IPS DF 4.7 (cell line): ENCODE data around the gene JPH3.

Experiments used
- DNase-seq: peaks from one replicate; pipeline ENCODE4 v3.0.0-alpha.2; 2013; ENCODE audit warnings: low spot score; ENCODE audit errors: extremely low read depth

Gene JPH3

DNA sequence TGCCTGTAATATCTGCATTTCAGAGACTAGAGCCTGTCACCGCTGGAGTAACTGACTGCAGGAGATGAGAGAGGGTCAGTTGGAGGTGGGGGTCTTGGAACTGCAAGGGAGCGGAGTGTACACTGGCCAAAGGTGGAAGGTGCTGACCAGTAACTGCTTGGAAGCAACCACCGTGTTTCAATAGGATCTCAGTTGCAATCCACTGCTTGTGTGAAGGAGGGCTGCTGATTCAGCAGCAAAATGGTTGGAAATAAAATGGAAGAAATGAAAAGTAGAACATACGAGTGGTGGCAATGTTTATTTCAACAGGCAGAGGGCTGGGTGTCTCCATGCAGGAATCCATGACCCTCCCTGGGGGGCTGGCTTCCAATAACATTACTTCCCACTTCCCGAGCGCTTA is 2.1 kb upstream of the JPH3 start:
- DNase-seq = no peak

DNA sequence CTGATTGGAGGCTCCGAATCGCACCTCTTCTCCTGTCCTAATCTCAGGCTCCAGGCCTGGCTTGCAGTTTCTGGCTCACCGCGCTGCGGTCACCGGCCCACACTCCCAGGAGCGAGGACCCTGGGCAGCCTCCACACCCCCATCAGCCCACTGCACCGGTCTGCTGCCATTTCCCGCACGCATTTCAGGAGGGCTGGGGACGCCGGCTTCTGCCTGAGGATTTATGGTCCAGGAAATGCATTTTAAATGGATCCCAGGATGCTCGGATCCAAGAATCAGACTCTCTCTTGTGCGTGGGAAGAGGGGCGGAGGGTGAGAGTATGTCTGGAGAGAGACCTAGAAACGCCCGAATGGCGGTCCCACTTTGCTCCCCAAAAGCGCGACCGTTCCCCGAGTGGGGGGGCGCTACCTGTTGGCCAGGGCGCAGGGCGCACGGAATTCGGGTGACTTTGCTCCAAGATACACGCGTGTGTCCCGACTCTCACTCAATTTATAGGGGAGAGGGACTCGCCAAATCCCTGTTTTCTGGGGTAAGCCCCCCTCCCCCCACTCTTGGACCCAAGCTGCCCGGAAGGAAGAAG is 817 bp upstream of the JPH3 start:
- DNase-seq = no peak

DNA sequence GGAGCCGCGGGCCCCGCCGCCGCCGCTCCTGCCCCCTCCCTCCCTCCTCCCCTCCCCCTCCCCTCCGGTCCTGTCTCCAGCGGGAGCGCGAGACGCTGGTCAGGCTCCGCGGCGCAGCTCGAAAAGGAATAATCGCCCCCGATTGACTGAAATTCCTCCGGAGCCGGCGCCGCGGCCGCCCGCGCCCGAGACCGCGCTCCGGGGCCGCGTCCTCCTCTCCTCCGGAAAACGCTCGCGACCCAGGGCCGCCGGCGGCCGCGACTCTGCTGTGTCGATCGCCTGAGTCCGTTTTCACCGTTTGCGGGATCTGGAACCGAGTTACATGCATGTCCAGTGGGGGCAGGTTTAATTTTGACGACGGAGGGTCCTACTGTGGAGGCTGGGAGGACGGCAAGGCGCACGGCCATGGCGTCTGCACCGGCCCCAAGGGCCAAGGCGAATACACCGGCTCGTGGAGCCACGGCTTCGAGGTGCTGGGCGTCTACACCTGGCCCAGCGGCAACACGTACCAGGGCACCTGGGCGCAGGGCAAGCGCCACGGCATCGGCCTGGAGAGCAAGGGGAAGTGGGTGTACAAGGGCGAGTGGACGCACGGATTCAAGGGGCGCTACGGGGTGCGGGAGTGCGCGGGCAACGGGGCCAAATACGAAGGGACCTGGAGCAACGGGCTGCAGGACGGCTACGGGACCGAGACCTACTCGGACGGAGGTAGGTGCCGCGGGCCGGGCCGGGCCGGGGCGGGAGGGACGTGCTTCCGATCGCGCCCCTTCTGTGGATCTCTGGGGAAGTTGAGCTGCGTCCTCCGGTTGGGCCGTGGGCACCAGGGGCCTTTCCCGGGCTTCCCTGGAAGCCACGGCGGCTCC is 744 bp downstream of the JPH3 start:
- no peak for DNase-seq

DNA sequence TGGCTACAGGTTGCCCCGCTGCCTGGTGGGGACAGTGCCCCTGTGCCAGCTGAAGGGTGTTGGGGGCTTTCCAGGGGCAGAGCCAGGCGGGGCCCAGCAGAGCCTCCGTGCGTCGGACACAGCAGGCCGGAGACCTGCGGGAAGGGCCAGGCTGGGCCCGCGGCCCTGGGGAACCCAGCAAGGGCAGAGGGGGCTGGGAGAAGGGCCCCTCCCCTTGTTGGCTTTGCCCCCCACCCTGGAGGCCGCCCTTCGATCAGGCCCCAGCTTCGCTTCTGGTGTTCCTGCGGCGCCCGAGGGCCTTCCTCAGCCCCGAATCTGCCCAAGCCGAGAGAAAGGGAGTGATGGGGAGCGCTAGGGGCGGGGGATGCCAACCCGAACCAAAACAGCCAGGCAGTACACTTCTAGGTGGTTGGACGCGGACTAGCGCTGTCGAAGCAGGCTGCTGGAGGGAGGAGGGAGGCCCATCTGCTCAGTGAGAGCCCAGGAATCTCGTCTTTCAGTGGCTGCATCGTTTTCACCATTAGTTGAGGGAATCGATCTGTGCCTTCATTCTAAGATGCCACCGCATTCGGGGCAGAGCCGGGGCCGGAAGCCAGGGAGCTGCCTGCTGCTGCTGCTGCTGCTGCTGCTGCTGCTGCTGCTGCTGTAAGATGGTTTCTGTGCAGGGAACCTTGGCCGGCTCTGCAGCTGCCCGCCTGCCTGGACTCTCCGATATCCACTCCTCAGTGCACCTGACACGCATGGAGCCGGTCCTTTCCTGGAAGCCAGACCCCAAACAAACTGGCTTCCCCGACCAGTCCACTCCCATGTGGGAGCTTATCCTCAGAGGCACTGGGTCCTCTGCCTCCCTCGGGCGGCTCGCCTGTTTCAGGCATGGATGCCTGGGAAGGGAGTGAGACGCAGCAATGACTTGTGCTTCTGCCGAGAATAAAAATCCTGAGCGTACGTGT is 1.7 kb downstream of the JPH3 start:
- no peak for DNase-seq

DNA sequence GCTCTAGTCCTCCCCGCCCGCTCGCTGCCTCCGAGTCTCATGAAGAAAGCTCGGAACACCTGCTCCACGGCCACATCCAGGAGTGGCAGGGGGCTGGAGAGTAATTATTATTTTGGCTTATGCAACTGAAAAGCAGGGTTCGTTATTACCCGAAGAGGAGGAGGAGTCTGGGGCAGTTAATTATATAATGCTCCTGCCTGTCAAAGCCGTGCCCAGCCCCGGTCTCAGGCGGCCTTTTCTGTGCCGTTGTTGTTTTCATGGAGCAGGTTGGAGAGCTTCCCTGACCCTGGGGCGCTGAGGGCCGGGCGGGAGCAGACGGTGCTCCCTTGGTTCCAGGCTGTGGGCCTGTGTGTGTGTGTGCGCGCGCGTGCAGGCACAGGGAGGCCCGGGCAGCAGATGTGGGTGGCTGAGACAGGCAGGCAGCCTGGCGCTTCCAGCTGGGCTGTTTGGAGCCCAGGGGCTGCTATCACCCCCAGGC is 2.4 kb downstream of the JPH3 start:
- no peak for DNase-seq

DNA sequence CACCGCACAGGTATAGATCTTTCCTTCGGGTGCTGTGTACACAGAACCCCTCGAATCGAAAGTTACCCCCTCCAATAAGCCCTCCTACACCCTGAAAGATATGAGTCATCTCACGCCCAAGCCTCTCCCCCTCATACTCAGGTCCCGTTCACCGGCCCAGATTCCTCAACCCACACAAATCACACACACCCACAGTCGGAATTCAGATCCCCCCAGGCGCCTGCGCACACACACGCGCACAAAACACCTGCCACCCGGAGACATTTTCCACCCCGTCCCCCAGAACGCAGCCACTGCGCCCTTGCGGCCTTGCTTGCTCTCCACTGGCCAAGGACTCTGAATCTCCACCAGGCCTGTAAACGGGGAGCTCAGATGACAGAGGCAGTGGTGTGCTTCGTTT is 4.9 kb downstream of the JPH3 start:
- no peak for DNase-seq

DNA sequence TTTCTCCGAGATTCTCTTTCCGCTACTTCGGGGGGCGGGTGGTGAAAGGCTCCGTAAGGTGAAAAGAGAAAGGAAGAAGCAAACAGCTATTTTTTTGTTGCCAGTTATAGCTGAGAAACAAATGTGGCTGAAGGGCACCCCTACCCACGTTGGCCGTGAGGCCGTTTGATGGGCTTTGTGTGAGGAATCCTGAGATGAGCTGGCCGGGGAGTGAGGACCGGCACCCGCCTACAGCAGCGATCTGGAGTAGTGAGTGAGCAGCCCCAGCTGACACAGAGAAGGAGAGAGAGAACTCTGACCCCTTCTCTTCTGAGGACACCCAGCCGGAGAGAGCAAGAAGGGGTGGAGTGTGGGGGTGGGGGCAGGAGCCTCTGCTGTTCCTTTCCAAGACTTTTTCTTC is 5.6 kb downstream of the JPH3 start:
- no peak for DNase-seq

DNA sequence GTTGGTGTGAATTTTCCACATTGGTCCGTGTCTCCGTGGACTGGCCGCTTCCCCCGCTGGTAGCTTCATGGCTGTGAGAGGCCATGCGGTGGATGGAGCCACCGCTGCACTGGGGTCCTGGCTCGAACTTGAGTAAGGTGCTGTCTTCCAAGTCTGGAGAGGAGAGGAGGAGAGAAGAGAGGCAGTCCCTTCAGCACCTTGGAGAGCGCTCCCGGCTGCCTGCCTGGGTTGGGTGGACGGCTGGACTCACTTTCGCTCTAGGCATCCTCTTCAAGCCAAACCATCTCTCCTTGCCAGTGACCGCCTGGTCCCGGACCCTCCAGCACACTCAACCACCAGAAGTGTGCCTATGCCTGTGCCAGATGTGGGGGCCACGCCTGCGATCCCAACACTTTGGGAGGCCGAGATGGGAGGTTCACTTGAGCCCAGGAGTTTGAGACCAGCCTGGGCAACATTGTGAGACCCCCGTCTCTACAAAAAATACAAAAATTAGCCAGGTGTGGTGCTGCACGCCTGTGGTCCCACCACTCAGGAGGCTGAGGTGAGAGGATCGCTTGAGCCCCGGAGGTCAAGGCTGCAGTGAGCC is 6.2 kb downstream of the JPH3 start:
- no peak for DNase-seq

DNA sequence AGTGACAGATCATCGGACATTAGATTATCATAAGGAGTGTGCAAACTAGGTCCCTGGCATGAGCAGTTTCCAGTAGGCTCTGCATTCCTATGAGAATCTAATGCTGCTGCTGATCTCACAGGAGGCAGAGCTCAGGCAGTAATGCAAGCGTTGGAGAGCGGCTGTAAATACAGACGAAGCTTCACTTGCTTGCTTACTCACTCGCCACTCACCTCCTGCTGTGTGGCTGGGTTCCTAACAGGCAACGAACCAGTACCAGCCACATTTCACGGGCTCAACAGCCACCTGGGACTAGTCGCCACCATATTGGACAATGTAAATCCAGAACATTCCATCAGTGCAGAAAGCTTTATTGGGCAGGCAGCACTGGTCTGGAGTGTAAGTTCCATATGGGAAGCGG is 7.7 kb downstream of the JPH3 start:
- DNase-seq = no peak

DNA sequence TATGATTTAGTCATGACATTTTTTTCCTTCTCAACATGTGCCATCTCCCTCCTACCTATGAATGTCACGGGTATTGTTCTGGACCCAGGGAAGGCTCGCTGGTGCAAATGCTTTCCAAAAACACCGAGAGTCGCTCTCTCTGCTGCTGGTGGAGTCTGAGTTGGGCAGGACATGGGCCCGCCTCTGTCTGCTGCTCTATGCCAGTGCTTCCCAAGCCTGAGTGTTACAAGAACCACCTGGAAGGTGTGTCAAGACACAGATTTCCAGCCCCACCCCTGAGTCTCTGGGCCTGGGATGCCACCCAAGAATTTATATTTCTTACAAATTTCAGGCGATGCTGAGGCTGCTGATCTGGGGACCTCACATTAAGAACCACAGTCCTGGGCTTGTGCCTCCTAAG is 9.1 kb downstream of the JPH3 start:
- DNase-seq = no peak

DNA sequence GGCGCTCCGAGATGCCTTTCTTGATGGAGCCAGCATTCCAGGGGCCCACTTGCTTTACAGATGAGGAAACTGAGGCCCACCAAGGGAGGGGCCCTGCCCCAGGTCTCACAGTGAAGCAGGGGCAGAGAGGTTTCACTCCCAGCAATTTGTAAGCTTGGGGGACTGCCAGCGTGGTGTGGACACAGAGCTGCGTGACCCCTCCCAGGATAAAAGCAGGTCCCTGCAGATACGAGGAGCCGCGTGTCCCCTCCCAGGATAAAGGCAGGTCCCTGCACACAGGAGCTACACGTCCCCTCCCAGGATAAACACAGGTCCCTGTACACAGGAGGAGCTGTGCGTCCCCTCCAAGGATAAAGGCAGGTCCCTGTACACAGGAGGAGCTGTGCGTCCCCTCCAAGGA is 11.7 kb downstream of the JPH3 start:
- no peak for DNase-seq

DNA sequence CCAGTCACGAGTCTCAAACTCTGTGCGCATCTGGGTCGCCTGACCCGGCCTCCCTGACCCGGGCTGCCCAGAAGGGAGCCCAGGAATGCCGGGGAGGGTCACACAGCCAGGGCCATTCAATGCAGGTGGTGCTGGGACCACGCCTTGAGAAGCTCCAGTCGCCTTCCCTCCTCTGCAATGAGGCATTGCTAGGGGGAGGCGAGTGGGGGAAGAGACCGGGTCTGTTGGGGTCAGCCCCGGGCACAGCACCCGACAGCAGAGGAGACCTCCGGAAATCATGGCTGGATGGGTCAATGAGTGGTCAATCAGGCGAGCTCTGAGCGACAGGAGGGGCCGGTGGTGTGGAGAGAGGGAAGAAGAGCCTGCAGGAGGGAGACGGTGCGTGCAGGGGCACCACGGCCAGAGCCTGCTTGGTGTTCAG is 13.3 kb downstream of the JPH3 start:
- no peak for DNase-seq

DNA sequence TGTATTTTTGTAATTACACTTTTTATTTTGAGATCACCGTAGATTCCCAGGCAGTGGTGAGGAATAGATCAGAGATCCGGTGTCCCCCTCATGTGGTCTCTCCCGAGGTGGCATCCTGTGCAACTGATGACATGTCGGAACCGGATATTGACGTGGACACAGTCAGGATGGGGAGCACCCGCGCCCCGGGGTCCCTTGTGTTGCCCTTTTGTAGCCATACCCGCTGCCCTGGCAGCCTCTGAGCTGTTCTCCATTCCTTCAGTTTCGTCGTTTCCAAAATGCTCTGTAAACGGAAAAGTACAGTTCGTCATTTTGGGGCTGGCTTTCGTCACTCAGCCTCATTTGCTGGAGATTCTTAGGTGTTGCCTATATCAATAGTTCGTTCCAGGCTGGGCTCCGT is 14.2 kb downstream of the JPH3 start:
- DNase-seq = no peak

DNA sequence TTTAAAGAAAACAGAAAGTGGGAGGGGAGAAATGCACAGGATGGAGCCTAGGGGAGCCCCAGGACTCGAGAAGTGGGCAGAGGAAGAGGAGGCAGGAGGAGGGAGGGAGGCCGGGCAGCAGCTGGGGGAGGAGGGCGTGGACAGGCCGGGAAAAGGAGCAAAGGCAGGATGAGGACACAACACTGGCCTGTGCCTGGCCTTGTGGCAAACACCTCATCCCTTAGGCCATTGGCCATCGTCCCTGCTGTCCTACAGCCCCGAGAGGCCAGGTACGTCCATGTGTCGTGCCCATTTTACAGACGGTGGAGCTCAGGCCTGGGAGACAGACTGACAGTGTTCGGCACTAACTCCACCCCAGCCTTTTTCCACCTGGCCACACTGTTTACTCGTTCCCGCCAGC is 15.9 kb downstream of the JPH3 start:
- no peak for DNase-seq

DNA sequence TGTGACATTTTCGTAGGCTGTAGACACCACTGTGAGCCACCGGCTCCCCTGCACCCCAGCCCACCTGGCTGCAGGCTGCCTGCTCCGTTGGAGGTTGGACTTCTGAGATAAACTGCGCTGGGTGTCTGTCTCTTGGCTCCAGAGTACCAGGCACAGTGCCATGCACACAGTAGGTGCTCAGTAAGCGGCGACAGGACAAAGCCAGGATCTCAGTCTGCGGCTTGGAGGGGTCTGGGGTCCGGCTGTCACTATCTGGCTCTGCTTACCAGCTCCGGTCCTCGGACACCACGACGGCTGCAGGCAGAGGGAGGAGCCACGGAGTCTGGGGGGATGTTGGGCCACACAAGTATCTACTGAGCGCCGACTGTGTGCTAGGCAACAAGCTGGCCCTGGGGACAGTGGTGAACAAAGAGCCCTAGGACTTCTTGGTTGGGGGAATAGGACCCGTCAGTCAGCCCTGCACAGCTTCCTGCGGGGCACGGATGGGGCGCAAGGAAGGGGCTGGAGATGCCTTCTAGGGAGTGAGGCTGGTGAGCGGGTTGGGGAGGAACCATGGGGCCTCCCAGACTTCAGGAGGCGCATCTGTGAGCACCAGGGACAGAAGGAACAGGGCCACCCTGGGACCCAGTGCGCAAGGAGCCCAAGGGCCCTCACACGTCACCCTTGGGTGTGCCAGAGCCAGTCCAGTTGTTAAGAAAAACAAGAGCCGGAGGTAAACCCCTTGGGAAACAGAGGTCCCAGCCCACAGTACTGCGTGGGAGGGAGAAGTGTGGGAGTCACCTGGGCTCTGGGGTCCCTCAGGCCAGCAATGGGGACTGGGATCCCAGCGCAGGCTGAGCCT is 17.3 kb downstream of the JPH3 start:
- no peak for DNase-seq

DNA sequence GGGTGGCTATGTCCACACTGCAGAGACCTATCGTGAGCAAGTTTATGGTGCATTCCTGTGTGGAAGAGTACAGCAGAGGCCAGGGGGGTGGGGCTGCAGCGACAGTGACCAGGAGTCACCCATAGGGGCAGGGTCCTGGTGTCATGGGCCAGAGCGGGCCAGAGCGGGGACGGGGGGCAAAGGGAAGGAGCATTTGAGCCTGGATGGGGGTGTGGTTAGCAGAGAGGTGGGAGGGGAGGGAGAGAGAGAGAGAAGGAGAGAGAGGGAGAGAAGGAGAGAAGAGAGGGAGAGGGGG is 17.8 kb downstream of the JPH3 start:
- no peak for DNase-seq

DNA sequence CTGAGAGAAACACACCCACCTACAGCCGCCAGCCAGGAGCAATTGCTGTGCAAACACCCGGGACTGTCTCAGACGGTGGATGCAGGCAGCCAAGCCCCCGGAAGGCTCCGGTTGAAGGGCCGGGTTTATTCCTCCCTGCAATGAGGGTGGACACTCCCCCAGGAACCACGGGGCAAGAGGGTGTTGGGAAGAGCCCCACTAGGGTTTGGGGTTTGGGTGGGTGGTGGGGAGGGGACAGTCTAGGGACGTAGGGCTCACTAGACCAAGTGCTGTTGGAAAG is 19.2 kb downstream of the JPH3 start:
- no peak for DNase-seq

DNA sequence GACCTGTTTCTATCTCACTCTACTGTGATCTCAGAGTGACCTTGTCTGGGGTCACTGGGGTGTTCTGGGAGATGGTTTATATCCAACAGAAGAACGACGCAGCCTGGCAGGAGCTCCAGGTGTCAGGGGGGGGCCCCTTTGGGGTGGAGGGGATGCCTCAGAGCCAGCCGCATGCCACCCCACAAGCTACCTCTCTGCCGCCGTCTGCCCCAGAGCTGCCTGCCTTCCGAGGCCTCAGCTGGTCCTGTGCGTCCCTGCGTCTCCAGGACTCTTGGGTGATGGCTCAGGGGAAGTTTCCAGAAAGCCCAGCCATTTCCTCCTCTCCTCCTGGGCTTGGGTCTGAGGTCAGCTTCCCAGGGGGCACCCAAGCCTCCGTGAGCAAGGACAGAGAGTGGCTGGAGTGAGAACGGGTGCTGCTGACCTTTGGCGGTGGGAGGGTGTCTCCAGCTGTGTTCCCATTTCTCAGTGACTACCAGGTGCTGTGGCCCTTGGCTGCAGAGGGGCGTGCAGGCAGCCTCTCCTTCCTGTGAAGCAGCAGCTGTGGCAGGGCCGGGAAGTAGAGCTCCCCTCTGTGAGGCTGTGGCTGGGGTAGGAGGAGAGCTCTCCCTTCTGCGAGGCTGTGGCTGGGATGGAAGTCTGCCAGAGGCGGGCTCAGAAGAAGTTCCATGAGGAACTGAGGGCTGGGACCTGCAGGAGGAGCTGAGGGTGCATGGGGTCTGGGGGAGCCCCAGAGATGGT is 19.8 kb downstream of the JPH3 start:
- no peak for DNase-seq

DNA sequence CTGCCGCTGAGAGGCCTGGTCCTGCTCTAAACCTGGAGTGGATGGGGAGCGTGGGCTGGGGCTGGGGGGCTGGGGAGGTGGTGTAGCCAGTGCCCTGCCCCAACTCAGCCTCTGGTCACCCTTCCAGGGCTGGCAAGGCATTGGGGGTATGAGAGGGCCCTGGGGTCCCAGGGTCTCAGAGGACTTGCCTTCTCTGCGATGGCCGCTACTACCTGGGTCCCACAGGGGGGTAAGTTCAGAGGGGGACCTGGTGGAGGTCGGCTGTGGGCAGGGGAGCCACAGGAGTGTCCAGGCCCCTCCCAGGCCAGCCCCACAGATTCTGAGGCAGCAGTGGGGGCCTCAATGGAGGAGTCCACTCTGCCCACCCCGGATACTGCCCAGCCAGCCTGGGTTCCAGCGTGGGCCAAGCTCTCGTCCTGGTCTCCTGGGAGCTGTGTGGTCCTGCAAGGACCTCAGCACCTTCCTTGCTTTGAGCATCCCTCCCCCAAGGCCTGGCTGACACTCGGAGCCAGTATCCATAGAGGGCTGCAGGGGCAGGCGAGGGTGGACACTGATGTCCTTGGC is 20.5 kb downstream of the JPH3 start:
- no peak for DNase-seq

DNA sequence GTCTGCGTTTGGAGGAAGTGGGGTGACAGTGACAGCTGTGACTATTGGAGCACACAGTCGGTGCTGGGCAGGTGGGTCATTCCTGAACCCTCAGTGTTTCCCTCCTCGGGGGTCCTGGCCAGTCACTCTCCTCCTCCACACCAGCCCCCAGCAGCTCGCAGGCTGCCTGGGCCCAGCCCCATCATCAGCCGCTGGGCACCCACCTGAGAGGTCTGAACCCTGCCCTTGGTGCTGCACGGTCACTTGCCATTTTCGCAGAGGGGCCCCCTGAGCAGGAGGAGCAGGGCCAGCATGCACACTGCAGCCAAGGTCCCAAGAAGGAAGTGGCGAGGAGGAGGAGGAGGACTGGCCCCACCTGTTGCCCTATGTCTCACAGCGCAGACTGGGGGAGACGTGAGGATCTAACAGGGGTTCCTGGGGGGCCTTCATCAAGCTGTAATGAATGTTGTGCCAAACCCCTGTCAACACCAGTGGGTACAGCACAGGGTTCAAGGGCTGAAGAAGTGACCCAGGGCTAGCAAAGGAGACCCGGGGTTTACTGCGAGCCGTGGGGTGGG is 23.0 kb downstream of the JPH3 start:
- no peak for DNase-seq
